K562 (cell line): ENCODE measurements around the gene CACNA2D2. TPM values are rescaled to one million over a fixed set of nuclear protein-coding genes. Genes with fewer than 3 reads are reported as not detected.

Source experiments
- BRCA1 ChIP-seq, 2 experiments: fragments of 450-650 bp in 1 of 2; sonication (generic) in 1 of 2; formaldehyde crosslinking in 1 of 2; IDR thresholded peaks; 2 replicates each; pipeline versions ENCODE4 v1.5.0 to v1.6.1; 2017 to 2020; ENCODE audit warnings: mild to moderate bottlenecking in 1 of 2, missing genetic modification reagents in 1 of 2
- BRF1 ChIP-seq: IDR thresholded peaks from 3 replicates; pipeline ENCODE4 v1.6.1; 2011; ENCODE audit warnings: borderline replicate concordance, mild to moderate bottlenecking; ENCODE audit not compliant: insufficient read length; ENCODE audit errors: extremely low read depth
- CREB1 ChIP-seq, 2 experiments: sonication (generic) in 1 of 2; formaldehyde crosslinking in 1 of 2; IDR thresholded peaks; 2 replicates each; pipeline versions ENCODE4 v1.6.1 to v1.8.0; 2012 to 2022; ENCODE audit warnings: inconsistent platforms in 1 of 2, mild to moderate bottlenecking in 1 of 2, missing genetic modification reagents in 1 of 2, moderate library complexity in 1 of 2
- EGR1 ChIP-seq: fragments of 450-650 bp; conservative IDR thresholded peaks from 2 replicates; pipeline ENCODE4 v1.6.1; 2017; ENCODE audit warnings: mild to moderate bottlenecking
- ELF1 ChIP-seq: fragments of 200-800 bp; sonication (Bioruptor generic); IDR thresholded peaks from 2 replicates; pipeline ENCODE4 v1.6.1; 2016; ENCODE audit warnings: missing genetic modification characterization, missing compliant biosample characterization
- ELK1 ChIP-seq: sonication (generic); formaldehyde crosslinking; IDR thresholded peaks from 2 replicates; pipeline ENCODE4 v1.8.1; 2022; ENCODE audit warnings: missing genetic modification reagents
- GTF2A2 ChIP-seq: IDR thresholded peaks from 2 replicates; pipeline ENCODE4 v1.6.1; 2016; ENCODE audit warnings: mild to moderate bottlenecking, missing genetic modification characterization, missing compliant biosample characterization
- IRF1 ChIP-seq: sonication (generic); formaldehyde crosslinking; IDR thresholded peaks from 2 replicates; pipeline ENCODE4 v1.8.0; 2022; ENCODE audit warnings: missing genetic modification reagents, mild to moderate bottlenecking, borderline replicate concordance
- KLF13 ChIP-seq: fragments of 450-650 bp; IDR thresholded peaks from 2 replicates; pipeline ENCODE4 v1.6.1; 2016; ENCODE audit warnings: missing genetic modification characterization, low read depth, mild to moderate bottlenecking, missing compliant biosample characterization, moderate library complexity, borderline replicate concordance
- MCM3 ChIP-seq: fragments of 450-650 bp; IDR thresholded peaks from 2 replicates; pipeline ENCODE4 v1.6.1; 2016
- MEF2D ChIP-seq: conservative IDR thresholded peaks from 2 replicates; pipeline ENCODE4 v1.6.1; 2016; ENCODE audit warnings: low read depth, missing genetic modification characterization, missing compliant biosample characterization
- NUFIP1 ChIP-seq: fragments of 450-650 bp; IDR thresholded peaks from 2 replicates; pipeline ENCODE4 v1.6.1; 2018; ENCODE audit not compliant: partially characterized antibody
- PKNOX1 ChIP-seq: fragments of 450-650 bp; IDR thresholded peaks from 2 replicates; pipeline ENCODE4 v1.6.1; 2016
- RNF219 ChIP-seq: fragments of 250-450 bp; sonication (Bioruptor Pico); IDR thresholded peaks from 2 replicates; pipeline ENCODE4 v1.5.0; 2022; ENCODE audit warnings: mild to moderate bottlenecking
- SNIP1 ChIP-seq: fragments of 450-650 bp; IDR thresholded peaks from 2 replicates; pipeline ENCODE4 v1.7.1; 2017; ENCODE audit warnings: low read depth, mild to moderate bottlenecking
- ZBTB11 ChIP-seq, 3 experiments: fragments of 200-800 bp in 1 of 3; fragments of 250-450 bp in 1 of 3; fragments of 450-650 bp in 1 of 3; sonication (Bioruptor Pico) in 1 of 3; sonication (Bioruptor generic) in 1 of 3; formaldehyde crosslinking in 1 of 3; IDR thresholded peaks; 2 replicates each; pipeline versions ENCODE4 v1.6.1 to v1.8.0; 2016 to 2022; ENCODE audit warnings: mild to moderate bottlenecking in 2 of 3, missing genetic modification characterization in 2 of 3, missing compliant biosample characterization in 1 of 3, moderate library complexity in 1 of 3
- ZNF551 ChIP-seq: fragments of 250-450 bp; sonication (Bioruptor Pico); IDR thresholded peaks from 2 replicates; pipeline ENCODE4 v1.5.0; 2021; ENCODE audit warnings: mild to moderate bottlenecking, moderate library complexity
- polyA plus RNA-seq, 8 experiments: library from polyadenylated mRNA; depleted of rRNA in 4 of 8; stranded (reverse) in 5 of 8; unstranded in 3 of 8; fragments of >200 nt; fragmentation: Nextera tagmentation in 2 of 8; fragmentation: Illumina TruSeq in 1 of 8; extraction: Ambion mirVana in 2 of 8; extraction: Trizol in 1 of 8; gene quantifications; 2 replicates each; pipeline versions ENCODE4 v1.2.1 to v1.2.3, GENCODE V29; 2011 to 2014; ENCODE audit warnings: inconsistent platforms in 1 of 8, missing spikeins in 1 of 8
- total RNA-seq, 7 experiments: library from RNA; depleted of rRNA in 6 of 7; stranded (reverse); fragments of >200 nt in 6 of 7; fragmentation: Illumina TruSeq in 2 of 7; extraction: Trizol in 2 of 7; gene quantifications; 2 replicates each; pipeline versions ENCODE4 v1.2.1 to v1.2.3, GENCODE V29; 2011 to 2021; ENCODE audit warnings: low replicate concordance in 1 of 7

The CACNA2D2 gene
- total and polyA plus RNA-seq, 9 of the 15 experiments (the other 6 are each of a cell fraction or from before 2014, with no cell fraction given), result 0.11 to 0.58 (median 0.36) TPM; not detected in 2

GRCh38 chr3:50340448-50341329, 162.7 kb downstream of the CACNA2D2 start, which contains the start of gene RASSF1 (continued):
- TF ChIP-seq BRF1, result no peak
- no peak for TF ChIP-seq NUFIP1
- TF ChIP-seq ELK1, result no peak
- no peak for TF ChIP-seq MCM3
- no peak for TF ChIP-seq ZNF551
- no peak for TF ChIP-seq KLF13 (tag)
- TF ChIP-seq PKNOX1, result no peak
- 0 out of 6 replicates have a peak, but pooled peaks of 2 of the 3 experiments have one; percentile 43 to 50 for TF ChIP-seq ZBTB11 (CRISPR knock-in tag; IDR thresholded peaks at IDR 0.05)
- no peak for TF ChIP-seq GTF2A2 (tag)
- no peak for TF ChIP-seq RNF219 (CRISPR knock-in tag)
- no peak for TF ChIP-seq EGR1
- TF ChIP-seq CREB1 (IDR thresholded peaks at IDR 0.05), result no peak
- no peak for TF ChIP-seq CREB1 (CRISPR knock-in tag; IDR thresholded peaks at IDR 0.05)
- TF ChIP-seq IRF1 (CRISPR knock-in tag), result no peak
- no peak for TF ChIP-seq MEF2D (tag)
- no peak for TF ChIP-seq ELF1 (tag)
- TF ChIP-seq BRCA1 (IDR thresholded peaks at IDR 0.05), result no peak
- TF ChIP-seq BRCA1 (CRISPR knock-in tag; IDR thresholded peaks at IDR 0.05), result no peak
- no peak for TF ChIP-seq SNIP1
